HG03342 (cell line): ENCODE measurements around the gene SH3BP5.
"Not testable (repeated sequence)": the region's sequence is repeated elsewhere in the genome, so short reads cannot be mapped to it uniquely, and the experiment has no call there.

Source experiments
- ATAC-seq: cut with Tn5 transposase; IDR thresholded peaks from one replicate; pipeline ENCODE4 v1.9.1; 2021; ENCODE audit warnings: mild to moderate bottlenecking, moderate library complexity; ENCODE audit not compliant: unreplicated experiment

Gene SH3BP5

DNA sequence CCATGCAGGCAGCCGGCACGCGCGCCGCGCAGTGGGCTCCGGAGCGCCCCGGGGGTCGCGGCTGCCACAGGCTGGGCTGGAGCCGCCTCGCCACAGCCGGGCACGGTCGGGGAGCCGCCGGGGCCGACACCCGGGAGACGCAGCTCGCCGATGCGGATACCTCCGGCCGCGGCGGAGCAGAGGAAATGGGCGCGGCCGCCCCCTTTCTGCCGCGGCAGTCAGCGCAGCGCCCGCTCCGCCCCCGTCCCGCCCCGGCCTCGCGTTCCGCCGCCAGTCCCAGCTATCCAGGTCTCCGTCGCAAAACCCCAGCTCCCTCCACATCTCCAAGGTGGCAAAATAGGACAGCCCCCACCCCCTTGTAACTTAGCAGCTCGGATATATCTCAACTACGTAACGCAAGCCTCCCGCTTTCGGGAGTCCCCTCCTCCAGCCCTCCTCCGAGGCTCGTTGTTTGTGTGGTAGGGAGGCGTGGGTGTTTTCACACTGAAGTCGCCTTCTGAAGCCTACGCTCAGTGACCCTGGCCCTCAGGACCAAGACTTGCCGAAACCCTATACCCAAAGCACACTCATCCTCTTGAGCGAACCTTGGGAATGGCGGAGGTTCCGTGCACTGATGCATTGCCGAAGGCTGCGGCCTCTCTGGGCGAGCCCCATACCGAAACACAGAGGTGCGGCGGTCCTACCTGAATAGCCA is at the start of gene SH3BP5:
TSS of gene SH3BP5 (minus strand) at position 182 of the 694 bp plus-strand sequence. CDS start at position 4, 178 bp downstream.
- ATAC-seq = peak; percentile 76

- no peak for ATAC-seq
Observed at GRCh38 chr3:15380980-15381890, 48.8 kb upstream of the SH3BP5 start.

DNA sequence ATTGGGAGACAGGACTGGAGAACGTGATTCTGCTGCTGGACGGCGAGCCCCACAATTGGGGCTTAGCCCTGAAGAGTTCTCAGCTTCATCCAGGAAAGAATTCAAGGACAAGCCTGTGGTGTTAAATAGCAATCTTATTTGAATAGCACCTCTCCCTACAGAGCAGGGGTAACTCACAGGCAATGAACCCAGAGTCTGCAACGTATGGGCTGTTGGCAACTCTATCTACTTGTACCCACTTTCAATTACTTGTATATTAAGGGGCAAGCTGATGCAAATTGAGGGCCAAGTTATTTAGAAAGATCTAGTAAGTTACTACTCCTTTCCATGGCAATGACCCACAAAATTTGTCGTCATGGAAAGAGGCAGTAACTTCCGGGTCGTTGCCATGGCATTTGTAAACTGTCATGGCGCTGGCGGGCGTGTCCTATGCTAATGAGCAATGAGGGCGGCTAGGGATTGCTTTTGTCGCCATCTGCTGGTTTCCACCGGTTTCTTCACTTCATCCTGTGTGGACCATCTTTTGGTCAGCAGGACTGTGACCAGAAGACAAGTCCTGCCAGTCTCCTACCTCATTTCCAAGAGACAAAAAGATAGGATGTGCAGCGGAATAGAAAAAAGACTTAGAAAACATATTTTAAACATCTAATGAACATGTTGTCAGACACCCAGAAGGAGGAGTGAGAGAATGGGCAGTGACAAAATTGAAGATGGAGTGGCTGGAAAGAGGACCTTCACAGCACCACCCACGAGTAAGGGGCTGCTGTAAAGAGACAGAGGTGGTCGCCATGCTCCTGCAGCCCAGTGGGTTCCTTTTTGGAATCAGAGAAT is 45.8 kb upstream of the SH3BP5 start:
- peak; percentile 88 for ATAC-seq

DNA sequence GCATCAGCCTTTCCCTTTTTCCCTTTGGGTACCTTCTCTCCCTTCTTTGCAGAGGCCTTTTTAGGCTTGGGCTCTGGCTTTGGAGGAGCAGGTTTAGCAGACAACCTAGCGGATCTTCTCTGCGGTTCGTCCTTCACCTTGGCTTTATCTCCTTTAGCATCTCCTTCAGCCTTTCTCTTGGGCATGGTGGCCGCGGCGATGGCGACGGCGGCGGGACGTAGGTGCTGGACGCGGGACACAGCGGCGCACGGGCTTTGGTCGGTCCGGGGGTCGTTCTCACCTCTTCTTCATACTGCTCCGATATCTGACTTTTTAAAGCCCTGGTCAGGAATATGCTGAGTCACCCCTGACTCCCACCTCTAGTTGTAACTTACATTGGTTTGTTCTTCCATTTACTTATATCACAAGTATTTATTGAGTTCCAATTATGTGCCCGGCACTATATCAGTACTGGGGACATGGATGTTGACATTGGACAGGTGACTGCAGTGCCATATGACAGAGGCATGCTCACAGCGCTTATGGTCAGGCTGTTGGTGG is 43.1 kb upstream of the SH3BP5 start:
- ATAC-seq = no peak

DNA sequence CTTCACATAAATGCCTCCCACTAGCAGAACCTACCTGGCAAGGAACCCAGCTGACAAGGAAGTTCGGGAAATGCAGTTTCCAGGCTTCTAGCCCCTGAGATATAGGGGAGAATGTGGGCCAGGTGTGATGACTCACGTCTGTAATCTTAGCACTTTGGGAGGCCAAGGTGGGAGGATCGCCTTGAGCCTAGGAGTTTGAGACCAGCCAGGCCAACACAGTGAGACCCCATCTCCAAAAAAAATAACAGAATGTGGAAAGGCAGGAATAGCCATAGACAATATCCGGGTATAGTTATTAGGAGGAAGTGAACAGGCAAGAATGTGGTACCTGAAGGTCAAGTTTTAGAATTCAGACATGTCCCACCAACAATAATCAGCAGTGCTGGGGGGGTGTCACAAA is 40.5 kb upstream of the SH3BP5 start:
- no peak for ATAC-seq

- no peak for ATAC-seq
Observed at GRCh38 chr3:15368561-15369135, 36.3 kb upstream of the SH3BP5 start.

- ATAC-seq = no peak
Observed at GRCh38 chr3:15367059-15367458, 34.7 kb upstream of the SH3BP5 start.

DNA sequence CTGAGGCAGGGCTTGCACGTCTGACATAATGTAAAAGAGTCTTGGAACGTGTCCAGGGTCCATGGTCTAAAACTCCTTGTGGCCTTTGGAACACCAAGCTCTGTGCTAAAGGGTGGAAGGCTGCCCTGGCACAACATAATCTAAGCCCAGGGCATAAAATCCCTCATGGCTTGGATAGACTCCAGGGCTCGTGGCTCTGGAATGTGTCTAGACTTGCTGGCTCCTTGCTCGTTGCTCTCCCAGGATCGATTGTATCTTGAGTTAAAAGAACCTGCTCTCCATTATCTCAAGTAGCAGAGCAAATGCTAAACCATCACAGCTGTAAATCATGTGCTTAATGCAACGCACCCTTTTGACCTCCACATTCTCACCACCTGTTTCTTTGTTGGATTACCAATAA is 31.7 kb upstream of the SH3BP5 start:
- ATAC-seq = not testable (repeated sequence)

- ATAC-seq = peak; percentile 80
Observed at GRCh38 chr3:15361494-15362214, 29.3 kb upstream of the SH3BP5 start.

- no peak for ATAC-seq
Observed at GRCh38 chr3:15360788-15361493, 28.6 kb upstream of the SH3BP5 start.

- no peak for ATAC-seq
Observed at GRCh38 chr3:15359677-15360397, 27.5 kb upstream of the SH3BP5 start.

GRCh38 chr3:15356651-15357061 is 24.3 kb upstream of the SH3BP5 start:
- ATAC-seq = not testable (repeated sequence)

DNA sequence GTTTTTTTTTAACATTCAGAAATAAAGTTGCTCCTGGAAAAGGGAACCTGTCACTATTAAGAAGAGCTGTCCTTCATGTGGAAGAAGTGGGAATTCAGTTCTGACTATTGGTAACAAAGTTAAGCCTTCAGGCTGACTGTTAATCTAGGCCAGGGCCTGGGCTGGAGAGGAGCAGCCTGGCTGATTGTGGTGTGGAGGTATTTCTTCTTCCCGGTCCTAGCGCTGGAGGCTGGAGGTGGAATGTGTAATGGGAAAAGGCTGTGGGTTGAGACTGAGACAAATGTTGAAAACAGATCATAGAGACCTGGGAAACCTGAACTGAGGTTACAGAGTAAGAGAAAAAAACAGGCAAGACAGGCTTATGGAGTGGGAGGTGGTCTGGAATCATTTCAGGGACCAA is 23.8 kb upstream of the SH3BP5 start:
- ATAC-seq = no peak

GRCh38 chr3:15355086-15355485 is 22.7 kb upstream of the SH3BP5 start:
- ATAC-seq = no peak

- ATAC-seq = no peak
Observed at GRCh38 chr3:15354485-15354884, 22.1 kb upstream of the SH3BP5 start.

- ATAC-seq = no peak
Observed at GRCh38 chr3:15350141-15350540, 17.8 kb upstream of the SH3BP5 start.

GRCh38 chr3:15349438-15349837 is 17.1 kb upstream of the SH3BP5 start:
- ATAC-seq = not testable (repeated sequence)

GRCh38 chr3:15348246-15348645 is 15.9 kb upstream of the SH3BP5 start:
- ATAC-seq = no peak

GRCh38 chr3:15347737-15348110 is 15.3 kb upstream of the SH3BP5 start:
- no peak for ATAC-seq
